IPS-18c (cell line): Measurements from ENCODE around the gene CEP85.

Source experiments
- H3K4me3 ChIP-seq: 2 replicates; pipeline ENCODE4 v1.7.0; 2013; ENCODE audit warnings: low read depth, mild to moderate bottlenecking, low read length, moderate library complexity; ENCODE audit not compliant: insufficient read depth
- H3K9me3 ChIP-seq: one replicate; pipeline ENCODE4 v1.6.1; 2013; ENCODE audit warnings: mild to moderate bottlenecking, low read length, moderate library complexity; ENCODE audit not compliant: control insufficient read depth, insufficient read depth

Gene CEP85

DNA sequence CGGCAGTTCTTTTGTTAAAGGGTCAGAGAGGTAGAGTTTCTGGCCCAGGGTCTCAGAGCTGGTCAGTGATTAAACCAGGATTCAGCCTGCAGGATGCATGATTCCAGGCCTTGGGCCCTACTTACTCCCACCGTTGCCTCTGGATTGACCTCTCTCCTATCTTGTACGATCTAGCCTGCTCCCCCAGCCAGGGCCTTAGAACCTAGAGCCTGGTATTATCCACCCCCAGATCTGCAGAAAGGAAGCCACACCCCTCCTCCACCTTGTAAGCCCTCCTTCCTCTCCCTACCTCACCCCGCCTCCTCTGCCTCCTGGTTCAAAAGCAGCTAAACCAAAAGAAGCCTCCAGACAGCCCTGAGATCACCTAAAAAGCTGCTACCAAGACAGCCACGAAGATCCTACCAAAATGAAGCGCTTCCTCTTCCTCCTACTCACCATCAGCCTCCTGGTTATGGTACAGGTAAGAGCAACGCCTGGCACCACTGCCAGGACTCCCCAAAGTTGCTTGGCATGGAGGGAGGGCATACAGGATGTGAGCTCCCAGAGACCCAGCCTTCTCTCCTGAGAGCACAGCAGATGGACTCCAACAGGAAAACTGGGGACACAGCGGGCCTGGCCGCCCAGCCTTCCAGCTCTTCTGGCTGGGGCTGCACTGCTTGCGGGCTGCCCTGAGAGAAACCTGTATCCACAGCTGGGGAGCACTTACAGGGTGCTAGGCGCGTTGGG is 83.8 kb downstream of the CEP85 start, which contains the start of gene CD52:
CD52 (plus strand) TSS at position 347 of the 726 bp plus-strand sequence; CDS start at position 407, 60 bp downstream.
- no peak within 1 kb of the TSS for H3K4me3 ChIP-seq
- H3K9me3 ChIP-seq: no peaks in the 10 kb centered on the region

GRCh38 chr1:26318338-26319064 is 84.5 kb downstream of the CEP85 start:
- no peak overlapping the region for H3K4me3 ChIP-seq
- H3K9me3 ChIP-seq: no peaks in the 10 kb centered on the region

- H3K9me3 ChIP-seq: no peaks in the 10 kb centered on the region
- no peak overlapping the region for H3K4me3 ChIP-seq
These were observed 86.9 kb downstream of the CEP85 start for GRCh38 chr1:26320896-26321295.

- H3K9me3 ChIP-seq: no peaks in the 10 kb centered on the region
- no peak overlapping the region for H3K4me3 ChIP-seq
These were observed 87.5 kb downstream of the CEP85 start for GRCh38 chr1:26321315-26322041.

DNA sequence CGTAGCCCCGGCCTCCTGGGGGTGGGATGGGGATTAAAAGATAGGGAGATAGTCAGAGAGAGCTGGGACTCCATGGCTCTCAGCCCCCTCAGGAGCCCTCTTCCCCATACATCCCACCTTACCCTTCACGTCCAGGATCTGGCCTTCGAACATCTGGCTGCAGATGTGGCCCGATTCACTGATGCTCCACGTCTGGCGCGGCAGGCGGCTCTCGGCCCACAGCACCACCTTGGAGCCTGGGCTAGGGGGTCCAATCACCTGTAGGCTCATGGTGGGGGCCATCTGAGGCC is 88.0 kb downstream of the CEP85 start:
- H3K9me3 ChIP-seq: no peaks in the 10 kb centered on the region
- no peak overlapping the region for H3K4me3 ChIP-seq

GRCh38 chr1:26323382-26323781 is 89.4 kb downstream of the CEP85 start:
- no peak overlapping the region for H3K4me3 ChIP-seq

GRCh38 chr1:26324550-26324949 is 90.5 kb downstream of the CEP85 start:
- Histone ChIP-seq H3K4me3 (no peak overlapping the region), H3K9me3 (no peaks in the 10 kb centered on the region)

More at GRCh38 chr1:26323382-26323781, 89.4 kb downstream of the CEP85 start:
- H3K9me3 ChIP-seq: no peaks in the 10 kb centered on the region

- Histone ChIP-seq H3K4me3 (no peak overlapping the region), H3K9me3 (no peaks in the 10 kb centered on the region)
These were observed 94.0 kb downstream of the CEP85 start for GRCh38 chr1:26327956-26328362.
